Measurements from ENCODE around the gene TTC28. TPM values are rescaled to one million over a fixed set of nuclear protein-coding genes. Genes with fewer than 3 reads are reported as not detected.
A peak's percentile ranks its signal among the peaks of the same experiment; 100 is the strongest.

TTC28 gene
- total RNA-seq, 5 donors from 2014 or later (not counting 1 experiment from before 2014, with no cell fraction given) = 2.3 to 7.8 (median 3.0) TPM

DNA sequence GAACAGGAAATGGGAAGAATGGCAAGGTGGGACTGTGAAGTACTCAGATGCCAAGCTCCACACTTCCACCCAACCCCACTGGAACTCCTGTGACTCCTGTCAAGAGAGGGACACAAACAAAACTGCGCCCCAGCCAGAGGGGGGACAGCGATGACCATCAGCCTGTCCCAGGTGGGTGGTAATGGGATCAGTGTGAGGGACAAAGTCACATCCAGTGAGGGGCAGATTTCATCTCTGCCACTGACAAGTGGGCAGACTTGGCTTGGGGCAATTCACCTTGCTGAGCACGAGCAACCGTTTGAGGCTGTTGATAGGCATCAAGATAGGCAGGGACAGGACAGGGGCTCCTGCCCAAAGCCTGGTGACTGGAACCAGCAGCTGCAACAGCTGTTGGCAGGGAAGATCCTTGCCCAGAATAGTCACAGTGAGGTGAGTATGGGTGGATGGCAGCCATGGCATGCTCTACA lies 655.2 kb downstream of the TTC28 start:
- POLR2A ChIA-PET = no interaction called here
- H3K36me3 Mint-ChIP-seq = no peaks in the 10 kb centered on the region
- H3K4me1 Mint-ChIP-seq = peaks cover 0 to 8% (median 5%) of the 10 kb centered on the region in 3 donors
- WGBS (ENCODE audit: insufficient coverage) = 77% methylated on average over 4 of the region's 4 CpGs
- DNase-seq (peak in 1 of 35 experiments; percentile 10), ATAC-seq (replicated peaks in 1 of 4) (no peak)
- no peak overlapping the region for H3K27ac Mint-ChIP-seq
- H3K4me3 ChIP-seq (ENCODE audit: control insufficient read depth in 1 of 2, extremely low read depth in 1 of 2, low read length in 1 of 2) = no peak overlapping the region
- no peaks in the 10 kb centered on the region for H3K9me3 Mint-ChIP-seq
- peaks cover 0 to 14% of the 10 kb centered on the region in 2 experiments for H3K27me3 ChIP-seq (replicated peaks in 1 of 2; ENCODE audit: control insufficient read depth in 2 of 2, extremely low read depth in 1 of 2, insufficient read depth in 2 of 2, low read length in 1 of 2)
- no peaks in the 10 kb centered on the region for H3K27me3 Mint-ChIP-seq
- CTCF ChIA-PET = no interaction called here
- peaks cover 0 to 6% of the 10 kb centered on the region in 2 experiments for H3K4me1 ChIP-seq (ENCODE audit: control insufficient read depth in 1 of 2, extremely low read depth in 1 of 2, insufficient read depth in 2 of 2, low read length in 2 of 2)
- no peaks in the 10 kb centered on the region for H3K9me3 ChIP-seq
- H3K36me3 ChIP-seq (ENCODE audit: control insufficient read depth in 2 of 2, extremely low read depth in 1 of 2, insufficient read depth in 1 of 2, low read length in 1 of 2) = peaks cover 0 to 9% of the 10 kb centered on the region in 2 donors
- H3K27ac ChIP-seq (ENCODE audit: low read length) = no peak overlapping the region
- no peak overlapping the region for H3K4me3 Mint-ChIP-seq

DNA sequence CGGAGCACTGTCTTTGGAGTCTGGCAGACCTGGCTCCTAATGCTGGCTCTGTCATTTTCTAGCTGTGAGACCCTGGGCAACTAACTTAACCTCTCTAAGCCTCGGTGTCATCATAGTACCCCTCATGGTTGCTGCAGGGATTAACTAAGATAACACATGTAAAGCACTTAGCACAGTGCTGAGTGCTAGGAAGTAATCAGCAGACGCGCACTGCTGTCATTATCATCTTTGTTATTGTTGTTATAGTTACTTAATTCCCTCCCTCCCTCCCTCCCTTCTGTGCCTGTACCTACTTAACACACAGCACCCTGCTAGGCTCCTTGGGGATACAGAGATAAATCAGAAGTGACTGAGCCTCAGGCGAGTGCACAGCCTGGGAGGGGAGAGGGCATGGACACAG lies 655.9 kb downstream of the TTC28 start:
- ATAC-seq (replicated peaks in 1 of 4) (no peak), DNase-seq (no peak)
- no peaks in the 10 kb centered on the region for H3K9me3 Mint-ChIP-seq
- H3K36me3 ChIP-seq (ENCODE audit: control insufficient read depth in 2 of 2, extremely low read depth in 1 of 2, insufficient read depth in 1 of 2, low read length in 1 of 2) = peaks cover 0 to 9% of the 10 kb centered on the region in 2 donors
- no peak overlapping the region for H3K27ac Mint-ChIP-seq
- ChIA-PET POLR2A (no interaction called here), CTCF (no interaction called here)
- peaks cover 0 to 8% (median 6%) of the 10 kb centered on the region in 3 donors for H3K4me1 Mint-ChIP-seq
- H3K4me3 ChIP-seq (ENCODE audit: control insufficient read depth in 1 of 2, extremely low read depth in 1 of 2, low read length in 1 of 2) = no peak overlapping the region
- H3K36me3 Mint-ChIP-seq = no peaks in the 10 kb centered on the region
- 72% methylated on average over 3 of the region's 5 CpGs for whole genome bisulfite sequencing (ENCODE audit: insufficient coverage)
- H3K9me3 ChIP-seq = no peaks in the 10 kb centered on the region
- H3K4me3 Mint-ChIP-seq = no peak overlapping the region
- H3K27ac ChIP-seq (ENCODE audit: low read length) = no peak overlapping the region
- H3K27me3 Mint-ChIP-seq = no peaks in the 10 kb centered on the region
- H3K27me3 ChIP-seq (replicated peaks in 1 of 2; ENCODE audit: control insufficient read depth in 2 of 2, extremely low read depth in 1 of 2, insufficient read depth in 2 of 2, low read length in 1 of 2) = peaks cover 0 to 16% of the 10 kb centered on the region in 2 experiments
- H3K4me1 ChIP-seq (ENCODE audit: control insufficient read depth in 1 of 2, extremely low read depth in 1 of 2, insufficient read depth in 2 of 2, low read length in 2 of 2) = peaks cover 0 to 6% of the 10 kb centered on the region in 2 experiments

DNA sequence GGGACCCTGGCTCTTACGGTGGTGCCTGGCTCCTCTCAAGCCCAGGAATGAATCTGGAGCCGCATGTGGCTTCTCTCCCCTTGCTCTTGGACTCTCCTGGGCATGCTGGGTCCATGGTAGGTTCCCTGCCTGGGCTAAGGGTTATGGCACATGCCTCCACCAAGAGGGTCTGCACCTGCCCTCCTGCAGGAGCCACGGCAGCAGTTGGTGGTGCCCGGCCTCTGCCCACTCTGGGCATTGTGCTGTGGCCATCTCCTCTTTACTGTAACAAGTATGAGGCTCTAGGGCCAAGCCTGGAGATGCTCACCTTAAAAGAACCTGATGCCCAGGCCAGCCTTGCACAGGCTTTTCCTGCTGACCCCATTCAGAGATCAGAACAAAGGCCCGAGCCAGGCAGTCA lies 656.6 kb downstream of the TTC28 start:
- ChIA-PET POLR2A (no interaction called here), CTCF (no interaction called here)
- H3K36me3 Mint-ChIP-seq = no peaks in the 10 kb centered on the region
- WGBS (ENCODE audit: insufficient coverage) = 80% methylated on average over 4 of the region's 5 CpGs
- H3K27me3 ChIP-seq (replicated peaks in 1 of 2; ENCODE audit: control insufficient read depth in 2 of 2, extremely low read depth in 1 of 2, insufficient read depth in 2 of 2, low read length in 1 of 2) = peaks cover 0 to 19% of the 10 kb centered on the region in 2 experiments
- peak in 1 of 35 experiments; percentile 9 for DNase-seq
- H3K4me3 Mint-ChIP-seq = no peak overlapping the region
- peaks cover 0 to 8% (median 7%) of the 10 kb centered on the region in 3 donors for H3K4me1 Mint-ChIP-seq
- no peaks in the 10 kb centered on the region for H3K9me3 ChIP-seq
- no peak overlapping the region for H3K4me3 ChIP-seq (ENCODE audit: control insufficient read depth in 1 of 2, extremely low read depth in 1 of 2, low read length in 1 of 2)
- peaks cover 0 to 6% of the 10 kb centered on the region in 2 experiments for H3K4me1 ChIP-seq (ENCODE audit: control insufficient read depth in 1 of 2, extremely low read depth in 1 of 2, insufficient read depth in 2 of 2, low read length in 2 of 2)
- no peaks in the 10 kb centered on the region for H3K27me3 Mint-ChIP-seq
- peaks cover 0 to 9% of the 10 kb centered on the region in 2 donors for H3K36me3 ChIP-seq (ENCODE audit: control insufficient read depth in 2 of 2, extremely low read depth in 1 of 2, insufficient read depth in 1 of 2, low read length in 1 of 2)
- no peak for ATAC-seq (replicated peaks in 1 of 4)
- no peaks in the 10 kb centered on the region for H3K9me3 Mint-ChIP-seq
- H3K27ac ChIP-seq (ENCODE audit: low read length) = no peak overlapping the region
- no peak overlapping the region for H3K27ac Mint-ChIP-seq

DNA sequence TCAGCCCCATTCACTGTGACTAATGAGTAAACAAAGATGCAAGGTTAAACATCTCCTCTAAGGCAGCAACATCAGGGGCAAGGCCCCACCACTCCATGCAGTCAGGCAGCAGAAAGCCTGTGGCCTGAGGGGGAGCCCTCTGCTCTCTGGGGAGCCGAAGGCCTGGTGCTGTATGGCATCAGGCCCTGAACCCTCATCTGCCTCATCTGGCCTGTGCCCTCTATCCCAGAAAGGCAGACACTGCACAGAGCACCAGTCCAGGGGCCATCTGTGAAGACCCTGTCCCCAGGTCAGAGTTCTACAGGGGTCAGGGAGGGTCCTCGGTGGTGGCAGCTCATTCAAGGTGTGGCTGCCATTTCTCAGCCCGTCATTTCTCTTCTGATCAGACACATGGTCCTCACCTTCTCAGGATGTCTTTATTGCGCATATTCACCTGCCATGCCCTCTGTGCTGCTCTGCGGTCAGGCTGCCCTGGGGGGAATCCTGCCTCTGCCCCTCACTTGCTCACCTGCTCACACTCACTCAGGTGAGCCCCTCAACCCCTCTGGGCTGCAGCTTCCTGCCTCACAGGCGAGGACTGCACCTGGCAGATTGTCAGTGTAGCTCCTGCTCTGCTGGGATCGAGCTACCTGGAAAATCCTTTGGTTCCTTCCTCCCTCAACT lies 657.5 kb downstream of the TTC28 start:
- POLR2A ChIA-PET = no interaction called here

DNA sequence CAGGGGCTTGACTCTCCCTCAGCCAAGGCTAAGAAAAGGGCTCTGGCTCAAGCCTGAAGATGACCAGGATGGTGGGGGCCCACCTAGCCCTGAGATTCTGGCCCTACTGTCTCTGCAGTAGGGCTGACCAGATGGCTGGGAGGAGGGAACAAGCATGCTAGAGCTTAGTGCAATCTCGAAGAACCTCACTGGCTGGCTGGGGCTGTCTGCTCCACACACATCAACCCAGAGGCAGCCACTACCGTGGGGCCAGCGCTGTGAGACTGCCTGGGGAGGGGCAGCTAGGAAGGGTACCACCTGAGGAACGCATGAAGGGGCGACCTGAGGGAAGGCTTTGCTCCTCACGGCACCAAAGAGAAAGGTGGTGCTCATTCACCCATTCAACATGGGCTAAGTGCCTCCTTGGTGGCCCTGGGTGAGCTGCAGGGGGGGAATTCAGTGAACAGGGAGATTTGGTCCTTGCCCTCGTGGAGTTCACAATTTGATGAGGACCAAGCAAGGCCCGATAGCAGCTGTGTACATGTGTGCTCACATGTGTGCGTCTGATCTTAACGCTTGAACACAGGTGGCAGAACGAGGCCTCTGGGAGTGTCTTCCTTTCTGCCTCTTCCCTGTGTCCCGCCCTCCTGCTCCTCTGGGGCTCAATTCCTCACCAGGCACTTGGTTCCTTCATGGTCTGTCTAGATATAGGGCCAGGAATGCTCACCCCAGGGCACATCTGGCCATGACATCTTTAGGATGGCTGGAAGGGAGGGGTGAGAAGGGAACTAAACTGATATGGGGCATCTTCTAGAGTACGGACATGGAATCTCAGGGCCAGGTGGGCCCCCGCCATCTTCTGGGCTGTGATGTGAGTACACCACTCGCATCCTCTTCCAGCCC lies 658.3 kb downstream of the TTC28 start:
- Histone ChIP-seq H3K36me3 (ENCODE audit: control insufficient read depth in 2 of 2, extremely low read depth in 1 of 2, insufficient read depth in 1 of 2, low read length in 1 of 2) (peaks cover 0 to 4% of the 10 kb centered on the region in 2 donors), H3K4me3 (ENCODE audit: control insufficient read depth in 1 of 2, extremely low read depth in 1 of 2, low read length in 1 of 2) (no peak overlapping the region), H3K4me1 (ENCODE audit: control insufficient read depth in 1 of 2, extremely low read depth in 1 of 2, insufficient read depth in 2 of 2, low read length in 2 of 2) (peaks cover 0 to 6% of the 10 kb centered on the region in 2 experiments), H3K27me3 (replicated peaks in 1 of 2; ENCODE audit: control insufficient read depth in 2 of 2, extremely low read depth in 1 of 2, insufficient read depth in 2 of 2, low read length in 1 of 2) (peaks cover 0 to 25% of the 10 kb centered on the region in 2 experiments), H3K9me3 (no peaks in the 10 kb centered on the region), H3K27ac (ENCODE audit: low read length) (no peak overlapping the region)
- Mint-ChIP-seq H3K27ac (no peak overlapping the region), H3K27me3 (no peaks in the 10 kb centered on the region), H3K36me3 (no peaks in the 10 kb centered on the region), H3K4me3 (no peak overlapping the region), H3K4me1 (peaks cover 0 to 8% (median 7%) of the 10 kb centered on the region in 3 donors), H3K9me3 (no peaks in the 10 kb centered on the region)
- 75% methylated on average over 6 of the region's 15 CpGs for WGBS (ENCODE audit: insufficient coverage)
- DNase-seq (peak in 1 of 35 experiments; percentile 11), ATAC-seq (replicated peaks in 1 of 4) (no peak)
- ChIA-PET POLR2A (no interaction called here), CTCF (interaction anchor here (0.6 to 1.5 kb wide), 2 partner anchors 131 to 573 kb away, joined by 3 to 6 read pairs; no protein-coding TSS in a partner anchor)

More for the DNA sequence above, 657.5 kb downstream of the TTC28 start:
- H3K4me1 Mint-ChIP-seq = peaks cover 0 to 8% (median 7%) of the 10 kb centered on the region in 3 donors
- H3K4me1 ChIP-seq (ENCODE audit: control insufficient read depth in 1 of 2, extremely low read depth in 1 of 2, insufficient read depth in 2 of 2, low read length in 2 of 2) = peaks cover 0 to 6% of the 10 kb centered on the region in 2 experiments
- peak in 1 of 35 experiments; percentile 17 for DNase-seq
- CTCF ChIA-PET = no interaction called here
- no peaks in the 10 kb centered on the region for H3K9me3 Mint-ChIP-seq
- H3K9me3 ChIP-seq = no peaks in the 10 kb centered on the region
- H3K27ac Mint-ChIP-seq = no peak overlapping the region
- no peaks in the 10 kb centered on the region for H3K36me3 Mint-ChIP-seq
- no peaks in the 10 kb centered on the region for H3K27me3 Mint-ChIP-seq
- H3K4me3 ChIP-seq (ENCODE audit: control insufficient read depth in 1 of 2, extremely low read depth in 1 of 2, low read length in 1 of 2) = no peak overlapping the region
- peaks cover 0 to 19% of the 10 kb centered on the region in 2 experiments for H3K27me3 ChIP-seq (replicated peaks in 1 of 2; ENCODE audit: control insufficient read depth in 2 of 2, extremely low read depth in 1 of 2, insufficient read depth in 2 of 2, low read length in 1 of 2)
- H3K4me3 Mint-ChIP-seq = no peak overlapping the region
- no peak overlapping the region for H3K27ac ChIP-seq (ENCODE audit: low read length)
- WGBS (ENCODE audit: insufficient coverage) = 90% methylated on average over 6 of the region's 7 CpGs
- no peak for ATAC-seq (replicated peaks in 1 of 4)
- peaks cover 0 to 8% of the 10 kb centered on the region in 2 donors for H3K36me3 ChIP-seq (ENCODE audit: control insufficient read depth in 2 of 2, extremely low read depth in 1 of 2, insufficient read depth in 1 of 2, low read length in 1 of 2)

All from T-cell (primary cell).